WTC11 (cell line): ENCODE data around the gene LHB. TPM values are rescaled to one million over a fixed set of nuclear protein-coding genes. Genes with fewer than 3 reads are reported as not detected.

Source experiments
- AR ChIP-seq: fragments of 250-450 bp; sonication (Bioruptor Pico); IDR thresholded peaks from 2 replicates; pipeline ENCODE4 v1.9.0; 2021; ENCODE audit warnings: mild to moderate bottlenecking
- ARID4B ChIP-seq: sonication (generic); formaldehyde crosslinking; IDR thresholded peaks from 2 replicates; pipeline ENCODE4 v1.8.0; 2023; ENCODE audit warnings: missing genetic modification reagents, mild to moderate bottlenecking, borderline replicate concordance
- CTCF ChIP-seq: fragments of 200-600 bp; IDR thresholded peaks from 2 replicates; pipeline ENCODE4 v1.8.0; 2022; ENCODE audit warnings: antibody characterized with exemption
- ETV6 ChIP-seq: sonication (generic); formaldehyde crosslinking; IDR thresholded peaks from 2 replicates; pipeline ENCODE4 v1.8.1; 2022; ENCODE audit warnings: mild to moderate bottlenecking, missing genetic modification reagents
- FOXJ3 ChIP-seq: sonication (generic); formaldehyde crosslinking; IDR thresholded peaks from 2 replicates; pipeline ENCODE4 v1.9.0; 2021; ENCODE audit warnings: missing genetic modification reagents, mild to moderate bottlenecking, borderline replicate concordance
- FOXK1 ChIP-seq: sonication (generic); formaldehyde crosslinking; IDR thresholded peaks from 2 replicates; pipeline ENCODE4 v1.8.0; 2022; ENCODE audit warnings: mild to moderate bottlenecking, moderate library complexity, missing genetic modification reagents
- IRF2 ChIP-seq: sonication (generic); formaldehyde crosslinking; IDR thresholded peaks from 2 replicates; pipeline ENCODE4 v1.8.0; 2022; ENCODE audit warnings: low read depth, missing genetic modification reagents, borderline replicate concordance
- KAT7 ChIP-seq: sonication (generic); formaldehyde crosslinking; IDR thresholded peaks from 2 replicates; pipeline ENCODE4 v1.8.1; 2023; ENCODE audit warnings: missing genetic modification reagents, mild to moderate bottlenecking, borderline replicate concordance
- NFATC4 ChIP-seq: fragments of 250-450 bp; sonication (Bioruptor Pico); IDR thresholded peaks from 2 replicates; pipeline ENCODE4 v1.9.0; 2021; ENCODE audit warnings: mild to moderate bottlenecking
- OVOL2 ChIP-seq: fragments of 250-450 bp; sonication (Bioruptor Pico); IDR thresholded peaks from 2 replicates; pipeline ENCODE4 v1.9.0; 2021; ENCODE audit warnings: mild to moderate bottlenecking, borderline replicate concordance
- SMAD4 ChIP-seq: sonication (generic); formaldehyde crosslinking; IDR thresholded peaks from 2 replicates; pipeline ENCODE4 v1.8.0; 2022; ENCODE audit warnings: mild to moderate bottlenecking, missing genetic modification reagents
- SP1 ChIP-seq: sonication (generic); formaldehyde crosslinking; conservative IDR thresholded peaks from 2 replicates; pipeline ENCODE4 v1.8.1; 2022; ENCODE audit warnings: missing genetic modification reagents
- TCF7 ChIP-seq: sonication (generic); formaldehyde crosslinking; IDR thresholded peaks from 2 replicates; pipeline ENCODE4 v1.8.0; 2022; ENCODE audit warnings: mild to moderate bottlenecking, low read depth, missing genetic modification reagents, moderate library complexity
- USF2 ChIP-seq: sonication (generic); formaldehyde crosslinking; IDR thresholded peaks from 2 replicates; pipeline ENCODE4 v1.8.1; 2023; ENCODE audit warnings: mild to moderate bottlenecking, missing genetic modification reagents, moderate library complexity
- ZNF281 ChIP-seq: sonication (generic); formaldehyde crosslinking; IDR thresholded peaks from 2 replicates; pipeline ENCODE4 v1.8.0; 2023; ENCODE audit warnings: mild to moderate bottlenecking, missing genetic modification reagents
- ZNF425 ChIP-seq: fragments of 250-450 bp; sonication (Bioruptor Pico); conservative IDR thresholded peaks from 2 replicates; pipeline ENCODE4 v1.9.0; 2021; ENCODE audit warnings: mild to moderate bottlenecking
- ZNF532 ChIP-seq: fragments of 250-450 bp; sonication (Bioruptor Pico); IDR thresholded peaks from 2 replicates; pipeline ENCODE4 v1.9.0; 2021; ENCODE audit warnings: mild to moderate bottlenecking, borderline replicate concordance
- total RNA-seq: library from RNA; stranded (reverse); gene quantifications from 3 replicates; pipeline ENCODE4 v1.2.3, GENCODE V29; 2021

Gene LHB
- total RNA-seq, 1 experiment from 2014 or later: not detected

- no peak for TF ChIP-seq NFATC4 (CRISPR knock-in tag)
- no peak for TF ChIP-seq AR (CRISPR knock-in tag)
- TF ChIP-seq IRF2 (CRISPR knock-in tag): no peak
- peak; percentile 81 for TF ChIP-seq SP1 (CRISPR knock-in tag)
- TF ChIP-seq USF2 (CRISPR knock-in tag): no peak
- no peak for TF ChIP-seq TCF7 (CRISPR knock-in tag)
- TF ChIP-seq SMAD4 (CRISPR knock-in tag): no peak
- no peak for TF ChIP-seq ARID4B (CRISPR knock-in tag)
- TF ChIP-seq ETV6 (CRISPR knock-in tag): peak; percentile 54; the same call in 1 of the 2 replicates
- no peak for TF ChIP-seq OVOL2 (CRISPR knock-in tag)
- TF ChIP-seq ZNF281 (CRISPR knock-in tag): no peak
- TF ChIP-seq FOXJ3 (CRISPR knock-in tag): no peak
- TF ChIP-seq FOXK1 (CRISPR knock-in tag): no peak
- TF ChIP-seq KAT7 (CRISPR knock-in tag): no peak
- TF ChIP-seq ZNF425: no peak
- no peak for TF ChIP-seq ZNF532
- peak; percentile 19; the same call in 1 of the 2 replicates for TF ChIP-seq CTCF
Measured at GRCh38 chr19:49056101-49056901, 39.4 kb upstream of the LHB start (continued).
